Cardiac muscle cell (in vitro differentiated cells and primary cell): ENCODE results near the gene DLGAP1. TPM values are rescaled to one million over a fixed set of nuclear protein-coding genes. Genes with fewer than 3 reads are reported as not detected.

ENCODE experiments used
- DNase-seq, 2 donors: peaks; one replicate each; pipeline versions ENCODE4 v3.0.0 to v3.0.0-alpha.2; 2010 to 2017; ENCODE audit warnings: low read depth in 1 of 2, low spot score in 1 of 2
- H3K27ac ChIP-seq: fragments of 200-600 bp; sonication (generic); 2 replicates; pipeline ENCODE4 v1.5.1; 2016
- H3K27me3 ChIP-seq: fragments of 200-600 bp; sonication (generic); 2 replicates; pipeline ENCODE4 v1.6.0; 2016; ENCODE audit warnings: control low read depth
- H3K36me3 ChIP-seq: fragments of 200-600 bp; sonication (generic); 2 replicates; pipeline ENCODE4 v1.5.1; 2016; ENCODE audit warnings: control low read depth
- H3K4me1 ChIP-seq: fragments of 200-600 bp; sonication (generic); 2 replicates; pipeline ENCODE4 v1.8.1; 2017; ENCODE audit warnings: low read depth, mild to moderate bottlenecking, mixed run types
- H3K4me3 ChIP-seq: fragments of 200-600 bp; sonication (generic); 2 replicates; pipeline ENCODE4 v1.5.1; 2016; ENCODE audit warnings: mild to moderate bottlenecking
- H3K9me3 ChIP-seq: fragments of 200-600 bp; sonication (generic); 2 replicates; pipeline ENCODE4 v1.5.1; 2017; ENCODE audit warnings: low read depth, mild to moderate bottlenecking, control low read depth
- polyA plus RNA-seq: library from polyadenylated mRNA; unstranded; fragments of >200 nt; fragmentation: Nextera tagmentation; extraction: Ambion mirVana; gene quantifications from 2 replicates; pipeline ENCODE4 v1.2.1, GENCODE V29; 2016
- total RNA-seq: library from RNA; depleted of rRNA; stranded (reverse); fragments of >200 nt; gene quantifications from 2 replicates; pipeline ENCODE4 v1.2.3, GENCODE V29; 2016
- TF ChIP-seq, protein P1 (sequence below): IDR thresholded peaks from 2 replicates; pipeline ENCODE4 v1.5.1; 2012; ENCODE audit warnings: low read depth, mild to moderate bottlenecking, low read length

DLGAP1 gene
- total and polyA plus RNA-seq, 2 experiments from 2014 or later: 2.5 to 7.9 TPM

GRCh38 chr18:4357579-4357978 lies 97.5 kb downstream of the DLGAP1 start:
- Histone ChIP-seq H3K27ac (no peak overlapping the region), H3K4me1 (no peaks in the 10 kb centered on the region), H3K9me3 (no peaks in the 10 kb centered on the region), H3K27me3 (peaks cover 57% of the 10 kb centered on the region), H3K4me3 (no peak overlapping the region), H3K36me3 (no peaks in the 10 kb centered on the region)
- no peak for DNase-seq
- TF ChIP-seq, protein P1, sequence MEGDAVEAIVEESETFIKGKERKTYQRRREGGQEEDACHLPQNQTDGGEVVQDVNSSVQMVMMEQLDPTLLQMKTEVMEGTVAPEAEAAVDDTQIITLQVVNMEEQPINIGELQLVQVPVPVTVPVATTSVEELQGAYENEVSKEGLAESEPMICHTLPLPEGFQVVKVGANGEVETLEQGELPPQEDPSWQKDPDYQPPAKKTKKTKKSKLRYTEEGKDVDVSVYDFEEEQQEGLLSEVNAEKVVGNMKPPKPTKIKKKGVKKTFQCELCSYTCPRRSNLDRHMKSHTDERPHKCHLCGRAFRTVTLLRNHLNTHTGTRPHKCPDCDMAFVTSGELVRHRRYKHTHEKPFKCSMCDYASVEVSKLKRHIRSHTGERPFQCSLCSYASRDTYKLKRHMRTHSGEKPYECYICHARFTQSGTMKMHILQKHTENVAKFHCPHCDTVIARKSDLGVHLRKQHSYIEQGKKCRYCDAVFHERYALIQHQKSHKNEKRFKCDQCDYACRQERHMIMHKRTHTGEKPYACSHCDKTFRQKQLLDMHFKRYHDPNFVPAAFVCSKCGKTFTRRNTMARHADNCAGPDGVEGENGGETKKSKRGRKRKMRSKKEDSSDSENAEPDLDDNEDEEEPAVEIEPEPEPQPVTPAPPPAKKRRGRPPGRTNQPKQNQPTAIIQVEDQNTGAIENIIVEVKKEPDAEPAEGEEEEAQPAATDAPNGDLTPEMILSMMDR: no peak

- TF ChIP-seq, protein P1: no peak
- DNase-seq: no peak
Observed at GRCh38 chr18:4356929-4357328, 98.2 kb downstream of the DLGAP1 start.

DNA sequence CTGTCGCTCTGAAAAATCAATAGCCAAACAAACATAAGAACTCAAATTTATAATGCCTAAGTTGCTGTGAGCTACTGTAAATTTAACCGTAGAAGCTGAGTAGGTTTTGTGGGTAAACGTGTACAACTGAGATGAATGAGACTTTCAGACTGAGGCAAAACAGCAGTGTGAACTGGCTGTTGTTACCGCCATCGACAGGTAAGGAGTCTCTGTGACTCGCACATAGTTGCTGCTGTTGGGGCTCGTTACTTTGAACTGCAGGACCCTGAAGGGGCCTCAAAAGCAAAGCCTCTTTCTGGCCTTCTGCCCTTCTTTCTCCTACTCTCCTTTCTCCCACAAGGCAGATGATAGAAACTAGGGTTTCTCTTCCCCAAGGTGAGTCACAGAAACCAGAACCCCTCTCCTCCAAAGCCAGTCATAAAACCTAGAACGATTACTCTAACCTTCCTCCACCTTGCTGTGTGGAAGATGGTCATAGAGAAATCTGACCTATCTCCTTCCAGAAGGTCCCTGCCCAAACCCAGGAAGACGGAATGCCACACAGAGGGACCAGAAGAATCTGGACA lies 101.2 kb downstream of the DLGAP1 start:
- Histone ChIP-seq H3K27ac (no peak overlapping the region), H3K4me1 (no peaks in the 10 kb centered on the region), H3K9me3 (no peaks in the 10 kb centered on the region), H3K4me3 (no peak overlapping the region), H3K36me3 (no peaks in the 10 kb centered on the region), H3K27me3 (peaks cover 84% of the 10 kb centered on the region)
- TF ChIP-seq, protein P1: no peak
- DNase-seq: no peak

More at GRCh38 chr18:4356929-4357328, 98.2 kb downstream of the DLGAP1 start:
- Histone ChIP-seq H3K27me3 (peaks cover 64% of the 10 kb centered on the region), H3K4me3 (no peak overlapping the region), H3K36me3 (no peaks in the 10 kb centered on the region), H3K9me3 (no peaks in the 10 kb centered on the region), H3K27ac (no peak overlapping the region), H3K4me1 (no peaks in the 10 kb centered on the region)

GRCh38 chr18:4352746-4353551 lies 102.2 kb downstream of the DLGAP1 start:
- Histone ChIP-seq H3K4me3 (no peak overlapping the region), H3K36me3 (no peaks in the 10 kb centered on the region), H3K27ac (no peak overlapping the region), H3K9me3 (no peaks in the 10 kb centered on the region), H3K4me1 (no peaks in the 10 kb centered on the region), H3K27me3 (peaks cover 87% of the 10 kb centered on the region)
- TF ChIP-seq, protein P1: no peak
- no peak for DNase-seq

GRCh38 chr18:4351005-4351404 lies 104.1 kb downstream of the DLGAP1 start:
- H3K9me3 ChIP-seq: no peaks in the 10 kb centered on the region
- H3K4me1 ChIP-seq: no peaks in the 10 kb centered on the region
- no peak overlapping the region for H3K27ac ChIP-seq
- no peak for DNase-seq
- peaks cover 93% of the 10 kb centered on the region for H3K27me3 ChIP-seq
- TF ChIP-seq, protein P1: no peak
- no peak overlapping the region for H3K4me3 ChIP-seq
- no peaks in the 10 kb centered on the region for H3K36me3 ChIP-seq
